HepG2 (cell line): ENCODE measurements around the gene CASKIN2. TPM values are rescaled to one million over a fixed set of nuclear protein-coding genes. Genes with fewer than 3 reads are reported as not detected.

Experiments used
- ATAC-seq: fragments of 200-7000 bp; cut with Tn5 transposase; 3 replicates; pipeline ENCODE4 v1.9.1; 2020; ENCODE audit warnings: mild to moderate bottlenecking, moderate library complexity
- BruUV-seq: library from RNA; stranded (reverse); fragments of 400-500 nt; replicated peaks from 2 replicates; lab custom pipeline; 2021; lab: Mats Ljungman, UMichigan
- CTCF ChIA-PET: fragments of 300-600 bp; formaldehyde crosslinking; extraction: SDS; loops from one replicate; lab custom pipeline; 2021; ENCODE audit warnings: low total read pairs, inconsistent platforms, low intra/inter-chr PET ratio; lab: Yijun Ruan, JAX
- POLR2A ChIA-PET: fragments of 350-600 bp; sonication (Branson Sonifier 250); formaldehyde crosslinking; loops from one replicate; lab custom pipeline; 2020; ENCODE audit warnings: antibody characterized with exemption, inconsistent platforms; lab: Yijun Ruan, JAX
- DNase-seq: peaks from one replicate; pipeline ENCODE4 v3.0.0-alpha.2; 2015; ENCODE audit warnings: low spot score
- FAIRE-seq: peaks from 3 replicates; lab custom pipeline; 2011; peaks lifted over from hg19 to GRCh38; lab: Jason Lieb, UNC
- H2AFZ ChIP-seq: one replicate; pipeline ENCODE4 v1.6.1; 2011; ENCODE audit warnings: low read length, inconsistent platforms
- H3K27ac ChIP-seq: fragments of 300-600 bp; 3 replicates; pipeline ENCODE4 v1.8.0; 2011; ENCODE audit warnings: mixed run types, mild to moderate bottlenecking, mixed read lengths, low read length, inconsistent platforms; ENCODE audit not compliant: insufficient read depth; ENCODE audit errors: extremely low read length
- H3K27me3 ChIP-seq, 2 experiments: fragments of 200-600 bp in 1 of 2; 2 replicates in 1 of 2; 3 replicates in 1 of 2; pipeline versions ENCODE4 v1.6.0 to v1.8.0; 2011; ENCODE audit warnings: low read length in 2 of 2, mild to moderate bottlenecking in 2 of 2, moderate library complexity in 2 of 2, inconsistent platforms in 1 of 2; ENCODE audit not compliant: insufficient read depth in 2 of 2, control insufficient read depth in 1 of 2
- H3K36me3 ChIP-seq, 2 experiments: fragments of 200-600 bp in 1 of 2; replicated peaks in 1 of 2; 2 replicates in 1 of 2; 3 replicates in 1 of 2; pipeline versions ENCODE4 v1.5.1 to v1.8.0; 2011; ENCODE audit warnings: low read length in 2 of 2, inconsistent platforms in 1 of 2; ENCODE audit not compliant: insufficient read depth in 2 of 2, control insufficient read depth in 1 of 2
- H3K4me1 ChIP-seq: 2 replicates; pipeline ENCODE4 v1.5.1; 2012; ENCODE audit warnings: low read length, inconsistent platforms; ENCODE audit not compliant: insufficient read depth
- H3K4me2 ChIP-seq: 2 replicates; pipeline ENCODE4 v1.6.0; 2011; ENCODE audit warnings: low read depth, low read length, inconsistent platforms
- H3K4me3 ChIP-seq, 3 experiments: fragments of 200-600 bp in 1 of 3; sonication (generic), shearing (Covaris generic) in 1 of 3; replicated peaks in 1 of 3; 2 replicates each; pipeline ENCODE4 v1.5.1; 2011 to 2016; ENCODE audit warnings: low read length in 3 of 3, inconsistent platforms in 2 of 3, low read depth in 2 of 3, mild to moderate bottlenecking in 2 of 3, control low read depth in 1 of 3, mixed read lengths in 1 of 3; ENCODE audit not compliant: insufficient read depth in 1 of 3
- H3K79me2 ChIP-seq: one replicate; pipeline ENCODE4 v1.6.1; 2011; ENCODE audit warnings: low read length, inconsistent platforms; ENCODE audit not compliant: insufficient read depth
- H3K9ac ChIP-seq: 2 replicates; pipeline ENCODE4 v1.6.0; 2011; ENCODE audit warnings: mild to moderate bottlenecking, low read depth, low read length, inconsistent platforms; ENCODE audit not compliant: insufficient read depth
- H3K9me3 ChIP-seq: 2 replicates; pipeline ENCODE4 v1.5.1; 2012; ENCODE audit warnings: mild to moderate bottlenecking, low read length
- H4K20me1 ChIP-seq: 2 replicates; pipeline ENCODE4 v1.6.0; 2011; ENCODE audit warnings: inconsistent platforms, mild to moderate bottlenecking, low read length, moderate library complexity; ENCODE audit not compliant: insufficient read depth
- AGO2 ChIP-seq: fragments of 200-400 bp; formaldehyde crosslinking; optimal IDR thresholded peaks from 2 replicates; pipeline ENCODE3; 2017; ENCODE audit warnings: mild to moderate bottlenecking, low read depth, low read length, moderate library complexity
- ATM ChIP-seq: fragments of 450-650 bp; IDR thresholded peaks from 2 replicates; pipeline ENCODE4 v1.7.1; 2017; ENCODE audit warnings: mild to moderate bottlenecking, borderline replicate concordance
- BRCA1 ChIP-seq: sonication (generic); formaldehyde crosslinking; IDR thresholded peaks from 2 replicates; pipeline ENCODE4 v1.4.0; 2020; ENCODE audit warnings: missing genetic modification reagents
- CBFB ChIP-seq: sonication (generic); formaldehyde crosslinking; IDR thresholded peaks from 2 replicates; pipeline ENCODE4 v1.4.0; 2020; ENCODE audit warnings: missing genetic modification reagents
- CCDC6 ChIP-seq: sonication (generic); formaldehyde crosslinking; IDR thresholded peaks from 2 replicates; pipeline ENCODE4 v1.8.1; 2022; ENCODE audit warnings: mild to moderate bottlenecking, missing genetic modification reagents, moderate library complexity
- CHD2 ChIP-seq: IDR thresholded peaks from 2 replicates; pipeline ENCODE4 v1.6.1; 2011; ENCODE audit warnings: low read depth, low read length, improper control_type of control experiment
- MBNL3 ChIP-seq: fragments of 250-450 bp; sonication (Bioruptor Pico); conservative IDR thresholded peaks from 2 replicates; pipeline ENCODE4 v1.8.0; 2022; ENCODE audit warnings: mild to moderate bottlenecking, inconsistent platforms
- ZC3H13 ChIP-seq: sonication (generic); formaldehyde crosslinking; IDR thresholded peaks from 2 replicates; pipeline ENCODE4 v1.8.1; 2023; ENCODE audit warnings: mild to moderate bottlenecking, missing genetic modification reagents, moderate library complexity
- ZFP36 ChIP-seq: fragments of 150-350 bp; IDR thresholded peaks from 2 replicates; pipeline ENCODE4 v1.6.1; 2018; ENCODE audit warnings: borderline replicate concordance, low read length, low read depth; ENCODE audit not compliant: partially characterized antibody
- ZNF326 ChIP-seq: sonication (generic); formaldehyde crosslinking; IDR thresholded peaks from 2 replicates; pipeline ENCODE4 v1.4.0; 2020; ENCODE audit warnings: missing genetic modification reagents, borderline replicate concordance
- ZNF501 ChIP-seq: sonication (generic); formaldehyde crosslinking; IDR thresholded peaks from 2 replicates; pipeline ENCODE4 v1.5.1; 2020; ENCODE audit warnings: mild to moderate bottlenecking, moderate library complexity, missing genetic modification reagents
- ZNF766 ChIP-seq: sonication (generic); formaldehyde crosslinking; IDR thresholded peaks from 2 replicates; pipeline ENCODE4 v1.5.0; 2020; ENCODE audit warnings: missing genetic modification reagents, borderline replicate concordance
- ZNF839 ChIP-seq: sonication (generic); formaldehyde crosslinking; IDR thresholded peaks from 2 replicates; pipeline ENCODE4 v1.4.0; 2020; ENCODE audit warnings: missing genetic modification reagents, mild to moderate bottlenecking, borderline replicate concordance
- ZSCAN22 ChIP-seq: sonication (generic); formaldehyde crosslinking; IDR thresholded peaks from 2 replicates; pipeline ENCODE4 v1.4.0; 2020; ENCODE audit warnings: mild to moderate bottlenecking, missing genetic modification reagents
- WGBS: methylation state at CpG from one replicate; pipeline ENCODE4 v1.1.6; 2017; ENCODE audit warnings: low lambda C conversion rate; 5-methylcytosine and 5-hydroxymethylcytosine counted together
- in situ Hi-C: cut with HindIII; loops from 2 replicates; pipeline ENCODE4 v1.10.0; 2017; ENCODE audit warnings: low pct_unique_long_range_greater_than_20kb; ENCODE audit not compliant: extremely low pct_ligation_motif_present
- intact Hi-C: fragments of 100-400 bp; cut with micrococcal nuclease; formaldehyde crosslinking; loops from one replicate; pipeline ENCODE4 v1.10.0; 2022; ENCODE audit not compliant: unreplicated experiment
- polyA plus RNA-seq, 8 experiments: library from polyadenylated mRNA; depleted of rRNA in 3 of 8; stranded (reverse) in 7 of 8; unstranded in 1 of 8; fragments of >200 nt; fragmentation: Illumina TruSeq in 4 of 8; extraction: Trizol in 4 of 8; gene quantifications; 2 replicates each; pipeline versions ENCODE4 v1.2.1 to v1.2.3, GENCODE V29; 2011 to 2016; ENCODE audit warnings: low read depth in 4 of 8, missing spikeins in 1 of 8, mixed read lengths in 1 of 8; ENCODE audit not compliant: insufficient read depth in 1 of 8
- total RNA-seq, 5 experiments: library from RNA; depleted of rRNA; stranded (reverse); fragments of >200 nt; fragmentation: Illumina TruSeq; extraction: Trizol; gene quantifications; 2 replicates each; pipeline ENCODE4 v1.2.3, GENCODE V29; 2016; ENCODE audit warnings: low read depth in 1 of 5
- TF ChIP-seq, protein P1 (sequence below): IDR thresholded peaks from 2 replicates; pipeline ENCODE4 v1.6.1; 2012; ENCODE audit warnings: low read length, improper control_type of control experiment

Gene CASKIN2
- total and polyA plus RNA-seq, 2 of the 13 experiments (the other 11 are each of a cell fraction or from before 2014, with no cell fraction given), result 5.2 to 7.8 TPM

- no peak for DNase-seq
- BruUV-seq, result no TSS peak
- H3K79me2 ChIP-seq, result no peaks in the 10 kb centered on the region
- no peak overlapping the region for H3K4me2 ChIP-seq
- no peaks in the 10 kb centered on the region for H3K4me1 ChIP-seq
- intact Hi-C loops, result no loop called here
- no peak for FAIRE-seq
- H3K36me3 ChIP-seq, result peaks cover 58 to 77% of the 10 kb centered on the region in 2 experiments
- no peak for ATAC-seq
- no peak for TF ChIP-seq BRCA1 (CRISPR knock-in tag)
- no peak for TF ChIP-seq ZNF326 (CRISPR knock-in tag)
- TF ChIP-seq ZSCAN22 (CRISPR knock-in tag), result no peak
- no peak for TF ChIP-seq CCDC6 (CRISPR knock-in tag)
- peak; percentile 19 for TF ChIP-seq AGO2
- TF ChIP-seq CHD2, result no peak
- TF ChIP-seq ZNF766 (CRISPR knock-in tag), result no peak
- no peak for TF ChIP-seq ZFP36
- no peak overlapping the region for H2AFZ ChIP-seq
- 94% methylated on average over 19 of the region's 23 CpGs for WGBS
- H3K9ac ChIP-seq, result no peak overlapping the region
- no peaks in the 10 kb centered on the region for H3K9me3 ChIP-seq
- no peak overlapping the region for H3K4me3 ChIP-seq
- POLR2A ChIA-PET, result interaction anchor here (1.0 kb wide), 1 partner anchor 23 kb away, joined by 3 read pairs; the partner anchor contains the start of gene TSEN54
- in situ Hi-C loops, result no loop called here
- peaks cover 3% of the 10 kb centered on the region; the same call in 1 of the 2 replicates for H4K20me1 ChIP-seq
- CTCF ChIA-PET, result no interaction called here
- no peaks in the 10 kb centered on the region for H3K27me3 ChIP-seq
- H3K27ac ChIP-seq, result no peak overlapping the region
Measured at GRCh38 chr17:75493476-75494129, 21.7 kb downstream of the CASKIN2 start.

DNA sequence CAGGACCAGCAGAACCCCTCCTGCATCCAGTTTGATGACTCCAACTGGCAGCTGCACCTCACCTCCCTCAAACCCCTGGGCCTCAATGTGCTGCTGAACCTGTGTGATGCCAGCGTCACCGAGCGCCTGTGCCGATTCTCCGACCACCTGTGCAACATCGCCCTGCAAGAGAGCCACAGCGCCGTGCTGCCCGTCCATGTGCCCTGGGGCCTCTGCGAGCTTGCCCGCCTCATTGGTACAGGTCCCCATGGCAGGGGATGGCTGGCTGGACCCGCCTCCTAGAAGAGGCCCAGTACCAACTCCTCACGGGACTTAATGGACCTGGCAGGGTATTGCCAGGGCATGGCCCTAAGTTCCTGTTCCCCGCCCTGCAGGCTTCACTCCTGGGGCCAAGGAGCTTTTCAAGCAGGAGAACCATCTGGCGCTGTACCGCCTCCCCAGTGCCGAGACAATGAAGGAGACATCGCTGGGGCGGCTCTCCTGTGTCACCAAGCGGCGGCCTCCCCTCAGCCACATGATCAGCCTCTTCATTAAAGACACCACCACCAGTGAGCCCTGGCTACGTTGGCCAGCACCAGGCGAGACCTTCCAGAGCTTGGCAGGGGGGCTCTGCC is 22.7 kb downstream of the CASKIN2 start:
- H3K9me3 ChIP-seq, result no peaks in the 10 kb centered on the region
- no peak overlapping the region for H3K4me3 ChIP-seq
- H3K27me3 ChIP-seq, result no peaks in the 10 kb centered on the region
- BruUV-seq, result no TSS peak
- no peaks in the 10 kb centered on the region for H3K79me2 ChIP-seq
- 91% methylated on average over 14 of the region's 23 CpGs for WGBS
- peaks cover 51 to 75% of the 10 kb centered on the region in 2 experiments for H3K36me3 ChIP-seq
- ChIA-PET POLR2A (interaction anchor here (1.0 kb wide), 1 partner anchor 24 kb away, joined by 3 read pairs; the partner anchor contains the start of gene TSEN54), CTCF (no interaction called here)
- no peak overlapping the region for H3K4me2 ChIP-seq
- H2AFZ ChIP-seq, result no peak overlapping the region
- H3K9ac ChIP-seq, result no peak overlapping the region
- H3K4me1 ChIP-seq, result no peaks in the 10 kb centered on the region
- TF ChIP-seq ZNF501 (CRISPR knock-in tag), result no peak
- 0 out of 2 replicates have a peak, but pooled peaks have one; percentile 4 for TF ChIP-seq ZC3H13 (CRISPR knock-in tag)
- no peak for TF ChIP-seq ZNF839
- TF ChIP-seq, protein P1, sequence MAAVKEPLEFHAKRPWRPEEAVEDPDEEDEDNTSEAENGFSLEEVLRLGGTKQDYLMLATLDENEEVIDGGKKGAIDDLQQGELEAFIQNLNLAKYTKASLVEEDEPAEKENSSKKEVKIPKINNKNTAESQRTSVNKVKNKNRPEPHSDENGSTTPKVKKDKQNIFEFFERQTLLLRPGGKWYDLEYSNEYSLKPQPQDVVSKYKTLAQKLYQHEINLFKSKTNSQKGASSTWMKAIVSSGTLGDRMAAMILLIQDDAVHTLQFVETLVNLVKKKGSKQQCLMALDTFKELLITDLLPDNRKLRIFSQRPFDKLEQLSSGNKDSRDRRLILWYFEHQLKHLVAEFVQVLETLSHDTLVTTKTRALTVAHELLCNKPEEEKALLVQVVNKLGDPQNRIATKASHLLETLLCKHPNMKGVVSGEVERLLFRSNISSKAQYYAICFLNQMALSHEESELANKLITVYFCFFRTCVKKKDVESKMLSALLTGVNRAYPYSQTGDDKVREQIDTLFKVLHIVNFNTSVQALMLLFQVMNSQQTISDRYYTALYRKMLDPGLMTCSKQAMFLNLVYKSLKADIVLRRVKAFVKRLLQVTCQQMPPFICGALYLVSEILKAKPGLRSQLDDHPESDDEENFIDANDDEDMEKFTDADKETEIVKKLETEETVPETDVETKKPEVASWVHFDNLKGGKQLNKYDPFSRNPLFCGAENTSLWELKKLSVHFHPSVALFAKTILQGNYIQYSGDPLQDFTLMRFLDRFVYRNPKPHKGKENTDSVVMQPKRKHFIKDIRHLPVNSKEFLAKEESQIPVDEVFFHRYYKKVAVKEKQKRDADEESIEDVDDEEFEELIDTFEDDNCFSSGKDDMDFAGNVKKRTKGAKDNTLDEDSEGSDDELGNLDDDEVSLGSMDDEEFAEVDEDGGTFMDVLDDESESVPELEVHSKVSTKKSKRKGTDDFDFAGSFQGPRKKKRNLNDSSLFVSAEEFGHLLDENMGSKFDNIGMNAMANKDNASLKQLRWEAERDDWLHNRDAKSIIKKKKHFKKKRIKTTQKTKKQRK, result no peak
- no peak for TF ChIP-seq MBNL3
- no peak for TF ChIP-seq CBFB (CRISPR knock-in tag)
- no peak for TF ChIP-seq ATM
- no peak for DNase-seq
- peaks cover 3% of the 10 kb centered on the region; the same call in 1 of the 2 replicates for H4K20me1 ChIP-seq
- intact Hi-C loops, result no loop called here
- H3K27ac ChIP-seq, result no peak overlapping the region
- in situ Hi-C loops, result no loop called here
- FAIRE-seq, result no peak
- no peak for ATAC-seq
